ENCODE results near the gene FFAR4. TPM values are rescaled to one million over a fixed set of nuclear protein-coding genes. Genes with fewer than 3 reads are reported as not detected.

Gene FFAR4
- total RNA-seq, 1 donor from 2014 or later: 0.08 TPM

DNA sequence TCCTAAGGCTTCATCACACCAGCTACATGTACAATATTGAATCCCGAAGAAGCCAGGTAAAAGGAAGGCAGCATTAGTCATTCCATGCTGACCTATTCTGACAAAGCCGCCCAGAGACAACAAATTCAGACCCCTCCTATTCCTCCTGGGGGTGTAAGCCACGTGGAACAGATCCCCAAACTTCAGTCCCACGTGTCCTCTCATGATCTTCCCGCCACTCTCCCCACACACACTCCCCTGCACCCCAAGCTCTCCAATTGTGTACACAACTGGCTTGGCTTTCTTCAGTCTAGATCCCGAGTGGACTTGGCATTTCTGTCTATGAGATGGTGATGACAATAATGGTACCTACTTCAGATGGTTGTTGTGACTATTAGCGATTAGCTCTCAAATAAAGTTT, 54.5 kb downstream of the FFAR4 start:
- Histone ChIP-seq H3K36me3 (no peaks in the 10 kb centered on the region), H3K4me3 (no peak overlapping the region), H3K9me3 (replicated peaks) (no peaks in the 10 kb centered on the region), H3K4me1 (no peaks in the 10 kb centered on the region), H3K27me3 (ENCODE audit: low read depth) (no peaks in the 10 kb centered on the region), H3K27ac (replicated peaks) (no peak overlapping the region)
- TF ChIP-seq, protein P1, sequence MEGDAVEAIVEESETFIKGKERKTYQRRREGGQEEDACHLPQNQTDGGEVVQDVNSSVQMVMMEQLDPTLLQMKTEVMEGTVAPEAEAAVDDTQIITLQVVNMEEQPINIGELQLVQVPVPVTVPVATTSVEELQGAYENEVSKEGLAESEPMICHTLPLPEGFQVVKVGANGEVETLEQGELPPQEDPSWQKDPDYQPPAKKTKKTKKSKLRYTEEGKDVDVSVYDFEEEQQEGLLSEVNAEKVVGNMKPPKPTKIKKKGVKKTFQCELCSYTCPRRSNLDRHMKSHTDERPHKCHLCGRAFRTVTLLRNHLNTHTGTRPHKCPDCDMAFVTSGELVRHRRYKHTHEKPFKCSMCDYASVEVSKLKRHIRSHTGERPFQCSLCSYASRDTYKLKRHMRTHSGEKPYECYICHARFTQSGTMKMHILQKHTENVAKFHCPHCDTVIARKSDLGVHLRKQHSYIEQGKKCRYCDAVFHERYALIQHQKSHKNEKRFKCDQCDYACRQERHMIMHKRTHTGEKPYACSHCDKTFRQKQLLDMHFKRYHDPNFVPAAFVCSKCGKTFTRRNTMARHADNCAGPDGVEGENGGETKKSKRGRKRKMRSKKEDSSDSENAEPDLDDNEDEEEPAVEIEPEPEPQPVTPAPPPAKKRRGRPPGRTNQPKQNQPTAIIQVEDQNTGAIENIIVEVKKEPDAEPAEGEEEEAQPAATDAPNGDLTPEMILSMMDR (IDR thresholded peaks at IDR 0.05; ENCODE audit: borderline replicate concordance): no peak
- intact Hi-C loops (cut with micrococcal nuclease): no loop called here
- DNase-seq: no peak

DNA sequence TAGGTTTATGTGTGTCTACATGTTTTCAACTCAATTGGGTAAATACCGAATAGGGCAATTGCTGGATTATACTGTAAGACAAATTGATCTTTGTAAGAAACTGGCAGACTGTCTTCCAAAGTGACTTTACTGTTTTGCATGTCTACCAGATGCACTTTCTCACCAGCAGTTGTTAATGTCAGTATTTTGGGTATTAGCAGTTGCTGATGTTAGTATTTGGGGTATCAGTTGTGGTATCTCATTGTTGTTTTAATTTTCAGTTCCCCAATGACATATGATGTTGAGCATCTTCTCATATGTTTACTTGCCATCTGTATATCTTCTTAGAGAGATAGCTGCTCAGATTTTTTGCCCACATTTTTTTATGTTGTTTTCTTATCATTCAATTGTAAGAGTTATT, 56.5 kb downstream of the FFAR4 start:
- Histone ChIP-seq H3K9me3 (replicated peaks) (no peaks in the 10 kb centered on the region), H3K27ac (replicated peaks) (no peak overlapping the region), H3K36me3 (no peaks in the 10 kb centered on the region), H3K27me3 (ENCODE audit: low read depth) (no peaks in the 10 kb centered on the region), H3K4me1 (no peaks in the 10 kb centered on the region), H3K4me3 (no peak overlapping the region)
- intact Hi-C loops (cut with micrococcal nuclease): no loop called here
- no peak for DNase-seq
- TF ChIP-seq, protein P1 (IDR thresholded peaks at IDR 0.05; ENCODE audit: borderline replicate concordance): no peak

DNA sequence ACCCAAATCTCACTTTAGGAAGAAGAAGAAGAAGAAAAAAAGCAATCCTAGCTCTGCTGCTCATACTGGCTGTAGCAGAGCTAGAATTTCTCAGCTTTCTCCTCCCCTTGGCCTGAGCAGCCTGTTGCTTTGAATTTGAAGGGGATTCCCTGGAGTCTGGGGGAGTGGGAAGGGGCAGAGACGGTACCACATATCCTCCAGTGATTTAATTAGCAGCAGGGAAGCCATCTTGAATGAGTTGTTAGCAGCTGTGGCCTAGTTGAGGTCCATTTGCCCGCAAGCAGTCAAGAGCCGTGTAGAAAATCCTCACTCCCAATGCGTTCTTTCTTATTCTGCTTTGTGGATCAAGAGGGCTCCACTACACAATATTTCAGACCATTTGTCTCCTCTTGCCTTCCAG, 62.4 kb downstream of the FFAR4 start:
- Histone ChIP-seq H3K9me3 (replicated peaks) (no peaks in the 10 kb centered on the region), H3K4me1 (no peaks in the 10 kb centered on the region), H3K27ac (replicated peaks) (no peak overlapping the region), H3K27me3 (ENCODE audit: low read depth) (peaks cover 12% of the 10 kb centered on the region), H3K4me3 (no peak overlapping the region), H3K36me3 (no peaks in the 10 kb centered on the region)
- no peak for DNase-seq
- intact Hi-C loops (cut with micrococcal nuclease): no loop called here
- TF ChIP-seq, protein P1 (IDR thresholded peaks at IDR 0.05; ENCODE audit: borderline replicate concordance): no peak

DNA sequence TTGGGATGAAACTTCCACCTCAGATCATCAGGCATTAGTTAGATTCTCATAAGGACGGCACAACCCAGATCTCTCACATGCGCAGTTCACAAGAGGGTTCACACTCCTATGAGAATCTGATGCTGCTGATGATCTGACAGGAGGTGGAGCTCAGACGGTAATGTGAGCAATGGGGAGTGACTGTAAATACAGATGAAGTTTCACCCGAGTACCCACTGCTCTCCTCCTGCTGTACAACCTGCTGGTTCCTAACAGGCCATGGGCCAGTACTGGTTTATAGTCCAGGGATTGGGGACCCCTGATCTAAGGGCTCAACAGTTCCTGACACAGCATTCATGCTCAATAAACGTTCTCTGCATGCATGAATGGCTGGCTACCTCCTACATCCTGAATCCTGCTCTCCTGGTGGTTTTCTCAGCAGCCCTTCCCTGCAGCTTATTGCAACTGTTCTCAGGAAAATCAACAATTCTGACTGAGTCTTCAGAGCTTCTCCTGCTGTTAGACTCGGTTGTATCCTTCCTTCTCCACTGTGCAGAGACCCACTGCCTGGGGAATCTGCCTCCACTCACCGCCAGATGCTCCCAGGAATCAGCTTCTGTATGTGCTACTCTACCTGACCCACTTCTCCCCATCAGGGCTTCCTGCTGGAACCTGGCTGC, 63.3 kb downstream of the FFAR4 start:
- intact Hi-C loops (cut with micrococcal nuclease): no loop called here
- H3K4me3 ChIP-seq: no peak overlapping the region
- TF ChIP-seq, protein P1 (IDR thresholded peaks at IDR 0.05; ENCODE audit: borderline replicate concordance): no peak

DNA sequence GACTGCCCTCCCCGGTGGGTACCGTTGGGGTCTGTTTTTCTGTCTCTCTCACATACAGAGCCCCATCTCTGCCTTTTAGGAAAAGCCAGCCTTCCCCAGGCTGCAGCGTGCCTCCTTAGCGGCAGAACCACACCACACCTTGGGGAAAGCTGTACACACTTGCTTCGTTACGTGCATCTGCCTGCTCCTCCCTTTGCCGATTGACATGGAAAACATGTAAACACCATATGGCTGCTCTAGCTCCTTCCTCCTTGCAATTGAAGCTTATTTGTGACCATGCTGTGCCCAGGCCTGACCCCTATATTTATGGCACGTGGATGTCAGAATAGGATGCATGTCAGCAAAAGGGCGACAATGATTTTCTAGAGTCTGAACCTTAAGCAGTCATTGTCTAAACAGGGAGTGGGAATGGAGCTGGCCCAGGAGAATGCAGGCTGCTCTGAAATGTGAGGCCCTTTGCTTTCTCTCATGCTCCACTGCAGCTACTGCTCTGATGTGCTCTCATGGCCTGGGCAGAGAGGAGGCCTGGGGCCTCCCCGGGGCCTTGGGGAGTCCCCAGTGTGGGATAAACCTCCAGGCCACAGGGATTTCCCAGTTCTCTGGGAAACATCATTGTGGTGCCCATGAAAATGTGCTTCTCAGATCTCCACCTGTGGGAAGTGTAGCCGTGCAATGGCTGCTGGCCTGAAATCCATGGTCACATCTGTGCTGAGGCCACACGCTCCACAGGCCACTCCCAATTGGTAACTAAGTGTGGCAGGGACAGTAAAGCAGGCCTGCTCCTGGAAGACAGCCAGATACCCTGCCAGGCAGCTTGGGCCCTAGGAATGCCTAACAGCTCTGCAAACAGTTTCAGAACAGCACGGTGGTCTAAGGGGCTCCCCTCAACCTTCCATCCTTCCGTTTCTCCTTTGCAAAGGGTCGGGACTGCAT, 64.4 kb downstream of the FFAR4 start:
- Histone ChIP-seq H3K9me3 (replicated peaks) (no peaks in the 10 kb centered on the region), H3K27me3 (ENCODE audit: low read depth) (peaks cover 18% of the 10 kb centered on the region), H3K27ac (replicated peaks) (no peak overlapping the region), H3K4me1 (no peaks in the 10 kb centered on the region), H3K4me3 (no peak overlapping the region), H3K36me3 (no peaks in the 10 kb centered on the region)
- intact Hi-C loops (cut with micrococcal nuclease): no loop called here
- DNase-seq: no peak
- TF ChIP-seq, protein P1 (IDR thresholded peaks at IDR 0.05; ENCODE audit: borderline replicate concordance): no peak

More for the DNA sequence above, 63.3 kb downstream of the FFAR4 start:
- DNase-seq: no peak
- H3K27ac ChIP-seq (replicated peaks): no peak overlapping the region
- H3K27me3 ChIP-seq (ENCODE audit: low read depth): peaks cover 18% of the 10 kb centered on the region
- H3K36me3 ChIP-seq: no peaks in the 10 kb centered on the region
- no peaks in the 10 kb centered on the region for H3K9me3 ChIP-seq (replicated peaks)
- H3K4me1 ChIP-seq: no peaks in the 10 kb centered on the region

Other genes with a start within 250 kb of the FFAR4 start
- gene MYOF, start 84.3 kb upstream of the FFAR4 start, total RNA-seq: 43.6 TPM
- gene CEP55, start 70.1 kb upstream of the FFAR4 start, total RNA-seq: 0.66 TPM
- 1.1 TPM for gene RBP4, start 34.6 kb downstream of the FFAR4 start, total RNA-seq
- gene PDE6C, start 45.9 kb downstream of the FFAR4 start, total RNA-seq: not detected
- 14.4 TPM for gene FRA10AC1, start 135.9 kb downstream of the FFAR4 start, total RNA-seq
- gene LGI1, start 191.3 kb downstream of the FFAR4 start, total RNA-seq: not detected

Measured in left ventricle myocardium inferior (tissue), 1 donor.